Small intestine (tissue), 7 donors: ENCODE measurements around the gene DHRS13. TPM values are rescaled to one million over a fixed set of nuclear protein-coding genes. Genes with fewer than 3 reads are reported as not detected.
A peak's percentile ranks its signal among the peaks of the same experiment; 100 is the strongest.

ENCODE experiments used
- DNase-seq, 2 donors: peaks; one replicate each; pipeline versions ENCODE4 v3.0.0 to v3.0.0-alpha.2; 2013
- FAIRE-seq: peaks from 2 replicates; lab custom pipeline; 2012; peaks lifted over from hg19 to GRCh38; lab: Jason Lieb, UNC
- H3K27ac ChIP-seq, 3 donors: one replicate each; pipeline ENCODE4 v1.5.1; 2013; ENCODE audit warnings: low read length in 2 of 3, mild to moderate bottlenecking in 2 of 3, control low read depth in 1 of 3, inconsistent platforms in 1 of 3, low read depth in 1 of 3, moderate library complexity in 1 of 3
- H3K27me3 ChIP-seq, 3 donors: one replicate each; pipeline ENCODE4 v1.6.1; 2013; ENCODE audit warnings: low read length in 3 of 3, inconsistent platforms in 1 of 3; ENCODE audit not compliant: control insufficient read depth in 3 of 3, insufficient read depth in 3 of 3
- H3K36me3 ChIP-seq, 3 donors: one replicate each; pipeline ENCODE4 v1.6.1; 2013; ENCODE audit warnings: low read length in 3 of 3, inconsistent platforms in 1 of 3, low read depth in 1 of 3, mild to moderate bottlenecking in 1 of 3, moderate library complexity in 1 of 3; ENCODE audit not compliant: control insufficient read depth in 3 of 3, insufficient read depth in 2 of 3
- H3K4me1 ChIP-seq, 3 donors: one replicate each; pipeline ENCODE4 v1.6.1; 2013; ENCODE audit warnings: low read length in 2 of 3, inconsistent platforms in 1 of 3, low read depth in 1 of 3, mild to moderate bottlenecking in 1 of 3, moderate library complexity in 1 of 3; ENCODE audit not compliant: control insufficient read depth in 3 of 3, insufficient read depth in 2 of 3
- H3K4me3 ChIP-seq, 3 donors: one replicate each; pipeline ENCODE4 v1.5.1; 2013; ENCODE audit warnings: low read length in 3 of 3, control low read depth in 1 of 3, inconsistent platforms in 1 of 3, low read depth in 1 of 3, mild to moderate bottlenecking in 1 of 3, moderate library complexity in 1 of 3
- H3K9me3 ChIP-seq, 2 donors: one replicate each; pipeline ENCODE4 v1.6.1; 2013; ENCODE audit warnings: low read depth in 1 of 2, low read length in 1 of 2; ENCODE audit not compliant: control insufficient read depth in 2 of 2, insufficient read depth in 1 of 2
- WGBS, 3 donors: extraction: QIAGEN DNeasy Blood & Tissue Kit; methylation state at CpG; one replicate each; pipeline ENCODE4 v1.1.7; 2013; 5-methylcytosine and 5-hydroxymethylcytosine counted together
- polyA plus RNA-seq, 4 donors: library from polyadenylated mRNA; stranded (reverse) in 3 of 4; unstranded in 1 of 4; fragments of 200-250 nt in 3 of 4; fragments of 120-200 nt in 1 of 4; gene quantifications; one replicate each; pipeline versions ENCODE4 v1.2.1 to v1.2.3, GENCODE V29; 2013
- donor health status: healthy with polysubstance abuse.
- donor health status: control.
- donor health status: control.
- donor health status: Bipolar disorder and iron deficiency.
- donor health status: healthy.

The DHRS13 gene
- polyA plus RNA-seq, 4 donors, result 7.3 to 11.3 (median 8.8) TPM

DNA sequence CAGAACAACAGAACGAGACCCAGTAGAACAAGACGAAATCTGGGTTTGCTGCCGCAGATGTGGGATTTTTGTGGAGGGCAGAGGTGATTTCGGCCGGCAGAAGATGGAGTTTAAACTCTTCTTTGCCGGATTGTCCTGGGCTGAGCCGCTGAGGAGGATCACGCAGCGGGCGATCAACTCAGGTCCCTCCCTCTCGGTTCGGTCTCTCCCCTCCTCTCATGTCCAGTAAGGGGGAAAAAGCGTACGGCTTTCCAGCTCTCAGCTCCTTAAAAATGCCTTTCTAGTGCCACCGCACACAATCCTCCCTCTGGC is 46.0 kb upstream of the DHRS13 start:
- peak overlapping the region; percentile 62 to 98 (median 93) for H3K4me3 ChIP-seq
- no peak for DNase-seq
- H3K27ac ChIP-seq, result peak overlapping the region; percentile 84 to 94 (median 85)
- peaks cover 6 to 8% (median 6%) of the 10 kb centered on the region in 3 donors for H3K4me1 ChIP-seq
- FAIRE-seq, result no peak
- peaks cover 0 to 17% (median 0%) of the 10 kb centered on the region in 3 donors for H3K36me3 ChIP-seq
- H3K27me3 ChIP-seq, result no peaks in the 10 kb centered on the region
- WGBS, 3 donors, result 0 to 1% (median 0%) methylated on average over 15 of the region's 15 CpGs
- H3K9me3 ChIP-seq, result no peaks in the 10 kb centered on the region

DNA sequence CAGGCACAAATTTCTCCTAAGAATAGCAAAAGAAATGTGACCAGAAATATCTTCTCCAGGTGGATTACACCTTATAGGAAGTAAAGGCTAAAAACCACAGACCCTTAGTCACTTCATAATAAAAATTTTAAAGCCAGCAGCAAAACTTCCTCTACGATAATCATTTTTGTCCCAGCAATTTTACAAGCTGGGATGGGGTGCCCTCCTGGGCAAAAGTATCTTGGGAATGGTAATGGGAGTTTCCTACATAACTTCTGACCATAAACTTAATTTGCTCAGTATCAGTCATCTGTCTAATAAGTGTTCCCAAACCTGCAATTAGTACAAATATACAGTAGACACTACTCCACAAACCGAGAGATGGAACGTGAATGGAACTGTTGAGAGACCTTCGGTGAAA is 45.5 kb upstream of the DHRS13 start:
- peaks cover 0 to 18% (median 0%) of the 10 kb centered on the region in 3 donors for H3K36me3 ChIP-seq
- no peaks in the 10 kb centered on the region for H3K27me3 ChIP-seq
- no peaks in the 10 kb centered on the region for H3K9me3 ChIP-seq
- H3K4me1 ChIP-seq, result peaks cover 6 to 8% (median 6%) of the 10 kb centered on the region in 3 donors
- DNase-seq (no peak), FAIRE-seq (no peak)
- H3K27ac ChIP-seq, result peak overlapping the region in 2 of 3 donors; percentile 85 to 94
- peak overlapping the region; percentile 62 to 98 (median 93) for H3K4me3 ChIP-seq
- 8 to 15% (median 12%) methylated on average over 4 of the region's 4 CpGs for WGBS, 3 donors

DNA sequence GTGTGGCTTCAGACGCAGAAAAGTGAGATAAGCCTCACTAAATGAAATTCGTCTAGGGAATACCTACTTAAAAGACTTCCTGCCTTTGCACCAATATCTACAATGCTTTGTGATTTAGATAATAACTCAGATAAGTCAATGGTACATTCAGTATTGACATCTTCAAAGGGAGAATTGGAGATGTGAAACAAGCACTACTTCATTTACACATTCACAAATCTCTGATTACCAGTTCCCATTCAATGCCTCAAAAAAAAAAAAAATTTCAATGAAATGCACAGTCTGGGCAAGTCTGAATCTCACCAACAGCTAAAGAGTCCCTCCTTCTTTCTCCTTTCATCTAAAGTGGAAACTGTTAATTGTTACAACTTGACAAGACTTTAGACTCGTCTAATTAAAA is 44.8 kb upstream of the DHRS13 start:
- H3K27ac ChIP-seq, result no peak overlapping the region
- no peaks in the 10 kb centered on the region for H3K9me3 ChIP-seq
- DNase-seq, result no peak
- no peak for FAIRE-seq
- H3K4me3 ChIP-seq, result no peak overlapping the region
- no peaks in the 10 kb centered on the region for H3K27me3 ChIP-seq
- H3K4me1 ChIP-seq, result peaks cover 2 to 8% (median 4%) of the 10 kb centered on the region in 3 donors
- peaks cover 0 to 21% (median 0%) of the 10 kb centered on the region in 3 donors for H3K36me3 ChIP-seq
- WGBS, 3 donors, result 24 to 34% (median 29%) methylated on average over 3 of the region's 3 CpGs

DNA sequence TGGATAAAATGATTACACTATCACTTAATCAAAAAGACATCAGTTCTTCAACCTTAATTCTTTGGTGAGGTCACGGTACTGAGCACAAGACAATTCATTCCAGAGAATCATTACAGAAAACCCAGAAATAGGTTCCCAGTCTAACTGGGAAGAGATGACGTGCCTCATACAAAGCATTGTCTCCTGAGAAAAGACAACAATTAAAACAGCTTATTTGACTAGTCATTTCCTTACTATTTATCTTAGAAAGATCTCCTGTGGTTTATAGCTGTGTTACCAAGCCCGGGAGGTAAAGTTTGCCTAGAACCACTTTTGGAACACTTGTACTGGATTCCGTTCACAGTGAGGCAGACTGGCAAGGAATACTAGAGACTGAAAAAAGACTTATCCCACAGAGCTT is 43.4 kb upstream of the DHRS13 start:
- Histone ChIP-seq H3K9me3 (no peaks in the 10 kb centered on the region), H3K36me3 (peaks cover 0 to 23% (median 6%) of the 10 kb centered on the region in 3 donors), H3K4me1 (peaks cover 0 to 8% (median 4%) of the 10 kb centered on the region in 3 donors), H3K4me3 (no peak overlapping the region), H3K27me3 (no peaks in the 10 kb centered on the region), H3K27ac (peak overlapping the region in 1 of 3 donors; percentile 46)
- WGBS, 3 donors, result 60 to 69% (median 62%) methylated on average over 4 of the region's 4 CpGs
- DNase-seq (no peak), FAIRE-seq (no peak)

DNA sequence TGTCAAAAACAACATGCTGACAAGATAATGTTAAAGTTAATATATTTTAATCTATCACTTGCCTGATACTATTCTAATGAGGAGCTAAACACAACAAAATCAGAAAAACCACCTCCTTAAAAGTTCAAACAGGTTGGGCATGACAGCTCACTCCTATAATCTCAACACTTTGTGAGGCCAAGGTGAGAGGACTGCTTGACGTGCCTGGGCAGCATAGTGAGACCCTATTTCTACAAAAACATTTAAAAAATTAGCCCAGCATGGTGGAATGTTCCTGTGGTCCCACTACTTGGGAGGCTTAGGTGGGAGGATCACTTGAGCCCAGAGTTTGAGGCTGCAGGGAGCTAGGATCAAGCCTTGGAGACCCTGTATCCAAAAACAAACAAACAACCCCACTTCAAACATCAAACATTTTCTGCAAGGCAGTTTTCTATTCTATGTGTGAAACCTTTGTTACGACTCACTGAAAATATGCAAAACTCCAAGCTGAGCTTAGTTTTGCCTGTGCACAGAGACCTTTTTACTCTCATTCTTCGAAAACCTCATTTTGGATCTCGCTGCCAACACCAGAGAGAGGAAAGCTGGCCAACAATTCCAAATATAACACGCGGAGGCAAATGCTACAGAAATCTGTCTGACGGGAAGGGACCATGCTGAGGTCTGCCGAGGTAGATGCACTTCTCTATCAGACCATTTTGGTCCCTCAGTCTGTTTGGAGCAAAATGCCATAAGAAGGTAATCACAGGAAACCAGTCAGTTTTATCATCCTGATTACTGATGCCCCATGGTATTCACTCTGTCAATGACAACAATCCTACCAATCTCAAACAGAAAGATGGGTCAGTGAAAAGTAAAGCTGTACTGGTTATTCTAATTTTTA is 42.2 kb upstream of the DHRS13 start:
- peaks cover 0 to 8% (median 4%) of the 10 kb centered on the region in 3 donors for H3K4me1 ChIP-seq
- WGBS, 3 donors, result 62 to 92% (median 80%) methylated on average over 8 of the region's 8 CpGs
- DNase-seq (no peak), FAIRE-seq (no peak)
- no peak overlapping the region for H3K4me3 ChIP-seq
- peaks cover 0 to 26% (median 6%) of the 10 kb centered on the region in 3 donors for H3K36me3 ChIP-seq
- peak overlapping the region in 1 of 3 donors; percentile 45 for H3K27ac ChIP-seq
- H3K27me3 ChIP-seq, result no peaks in the 10 kb centered on the region
- H3K9me3 ChIP-seq, result no peaks in the 10 kb centered on the region

DNA sequence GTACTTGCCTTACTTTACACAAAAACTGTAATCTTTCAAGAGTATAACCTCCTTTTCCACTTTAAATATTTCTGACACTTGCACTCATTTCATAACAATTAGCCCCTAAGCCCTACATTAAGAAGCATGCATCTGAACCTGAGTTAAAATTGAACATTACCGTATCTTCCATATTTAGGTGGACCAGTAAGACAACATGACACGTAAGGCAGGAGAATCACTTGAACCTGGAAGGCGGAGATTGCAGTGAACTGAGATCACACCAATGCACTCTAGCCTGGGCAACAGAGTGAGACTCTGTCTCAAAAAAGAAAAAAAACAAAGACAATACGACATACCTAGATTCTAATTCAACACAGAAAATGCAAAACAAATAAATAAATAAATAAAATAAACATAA is 41.5 kb upstream of the DHRS13 start:
- no peak overlapping the region for H3K4me3 ChIP-seq
- H3K27me3 ChIP-seq, result no peaks in the 10 kb centered on the region
- peaks cover 2 to 29% (median 9%) of the 10 kb centered on the region in 3 donors for H3K36me3 ChIP-seq
- H3K4me1 ChIP-seq, result peaks cover 0 to 8% (median 4%) of the 10 kb centered on the region in 3 donors
- peak overlapping the region in 1 of 3 donors; percentile 9 for H3K27ac ChIP-seq
- FAIRE-seq (no peak), DNase-seq (no peak)
- 88 to 90% (median 88%) methylated on average over 4 of the region's 4 CpGs for WGBS, 3 donors
- no peaks in the 10 kb centered on the region for H3K9me3 ChIP-seq

DNA sequence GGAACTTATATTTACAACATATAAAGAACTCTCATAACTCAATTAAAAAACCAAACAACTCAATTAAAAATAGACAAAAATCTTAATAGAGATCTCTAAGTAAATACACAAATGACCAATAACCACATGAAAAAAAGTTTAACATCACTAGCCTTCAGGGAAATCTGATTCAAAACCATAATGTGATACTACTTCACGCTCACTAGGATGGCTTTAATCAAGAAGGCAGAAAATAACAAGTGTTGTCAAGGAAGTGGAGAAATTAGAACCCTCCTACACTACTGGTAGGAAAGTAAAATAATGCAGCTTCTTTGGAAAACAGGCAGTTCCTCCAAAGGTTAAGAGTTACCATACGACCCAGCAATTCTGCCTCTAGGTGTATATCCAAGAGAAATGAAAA is 40.0 kb upstream of the DHRS13 start:
- no peak for FAIRE-seq
- no peaks in the 10 kb centered on the region for H3K27me3 ChIP-seq
- H3K4me3 ChIP-seq, result no peak overlapping the region
- H3K9me3 ChIP-seq, result no peaks in the 10 kb centered on the region
- H3K4me1 ChIP-seq, result peaks cover 0 to 12% (median 0%) of the 10 kb centered on the region in 3 donors
- H3K36me3 ChIP-seq, result peaks cover 2 to 29% (median 9%) of the 10 kb centered on the region in 3 donors
- H3K27ac ChIP-seq, result no peak overlapping the region
- no peak for DNase-seq
- 82 to 85% (median 83%) methylated on average over 2 of the region's 2 CpGs for WGBS, 3 donors

DNA sequence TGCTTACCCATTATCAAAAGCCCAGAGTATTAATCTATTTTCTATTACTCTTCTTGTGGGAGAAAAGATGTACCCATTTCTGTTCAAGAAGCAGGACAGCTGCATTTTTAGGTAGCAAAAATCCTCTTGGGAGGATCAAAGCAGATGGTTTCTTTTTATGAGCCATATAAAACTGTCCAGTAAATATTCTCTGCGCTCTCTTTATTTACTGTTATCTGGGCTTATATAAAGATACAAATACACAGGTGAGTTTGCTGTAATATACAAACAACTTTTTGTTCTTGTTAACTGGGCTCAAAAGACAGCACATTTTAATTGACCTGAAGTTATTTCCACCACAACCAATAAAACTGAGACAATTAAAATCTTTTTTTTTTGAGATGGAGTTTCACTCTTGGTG is 38.4 kb upstream of the DHRS13 start:
- WGBS, 3 donors, result 45 to 73% (median 66%) methylated on average over 1 of the region's 1 CpG
- peaks cover 0 to 15% (median 0%) of the 10 kb centered on the region in 3 donors for H3K4me1 ChIP-seq
- no peak for FAIRE-seq

More for the DNA sequence above, 38.4 kb upstream of the DHRS13 start:
- no peak overlapping the region for H3K4me3 ChIP-seq
- DNase-seq, result no peak
- no peak overlapping the region for H3K27ac ChIP-seq
- no peaks in the 10 kb centered on the region for H3K9me3 ChIP-seq
- H3K36me3 ChIP-seq, result peaks cover 2 to 20% (median 9%) of the 10 kb centered on the region in 3 donors
- H3K27me3 ChIP-seq, result no peaks in the 10 kb centered on the region
